Liver (tissue), 3 donors: ENCODE data around the gene RASGRP1.

Experiments
- EGR1 ChIP-seq, 2 donors: IDR thresholded peaks; 2 replicates each; pipeline ENCODE4 v1.6.1; 2016 to 2018; ENCODE audit warnings: antibody characterized with exemption in 2 of 2, low read depth in 2 of 2
- GABPA ChIP-seq, 2 donors: IDR thresholded peaks in 1 of 2; conservative IDR thresholded peaks in 1 of 2; 2 replicates each; pipeline ENCODE4 v1.6.1; 2016; ENCODE audit warnings: antibody characterized with exemption in 2 of 2, mild to moderate bottlenecking in 1 of 2, moderate library complexity in 1 of 2
- NR2F2 ChIP-seq: IDR thresholded peaks from 2 replicates; pipeline ENCODE4 v1.6.1; 2016; ENCODE audit warnings: antibody characterized with exemption
- RAD21 ChIP-seq, 2 donors: IDR thresholded peaks; 2 replicates each; pipeline ENCODE4 v1.6.1; 2016; ENCODE audit warnings: antibody characterized with exemption in 2 of 2, mild to moderate bottlenecking in 2 of 2
- TAF1 ChIP-seq: conservative IDR thresholded peaks from 2 replicates; pipeline ENCODE4 v1.6.1; 2016; ENCODE audit warnings: antibody characterized with exemption, mild to moderate bottlenecking
- TF ChIP-seq, protein P1 (sequence below): fragments of 150-350 bp; IDR thresholded peaks from 2 replicates; pipeline ENCODE4 v1.5.1; 2017; ENCODE audit warnings: improper control_type of control experiment, low read depth, low read length; ENCODE audit not compliant: missing input control
- donor health status: healthy.
- donor health status: healthy.

DNA sequence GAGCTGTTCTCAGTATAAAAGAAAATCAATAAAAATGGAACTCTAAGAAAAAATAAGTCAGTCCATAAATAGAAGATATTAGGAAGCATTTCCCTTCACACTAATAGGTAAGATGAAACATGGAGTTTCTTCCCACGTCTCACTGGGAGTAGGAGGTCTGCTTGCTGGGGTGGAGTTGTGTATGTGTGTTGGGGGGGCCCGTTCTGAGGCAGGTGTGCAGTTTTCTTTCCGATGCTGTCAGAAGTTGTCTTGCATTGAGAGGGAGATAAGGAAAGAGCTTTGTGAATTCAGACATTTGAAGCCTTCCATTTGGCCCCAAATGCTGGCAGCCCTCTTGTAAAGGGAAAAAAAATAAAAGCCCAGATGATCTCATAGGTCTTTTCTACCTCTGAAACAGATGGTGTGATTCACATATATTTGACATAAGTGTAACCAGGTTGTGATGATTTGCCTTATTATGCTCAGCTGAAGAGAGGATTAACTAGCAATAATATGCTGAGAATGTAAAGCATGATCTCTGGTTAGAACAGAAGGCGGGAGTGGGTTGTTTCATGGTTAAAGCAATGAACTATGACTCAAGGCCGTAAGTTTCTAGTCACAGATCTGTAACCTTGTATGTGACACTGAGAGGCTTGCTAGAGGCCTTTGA is 8.8 kb downstream of the RASGRP1 start:
- TF ChIP-seq, protein P1, sequence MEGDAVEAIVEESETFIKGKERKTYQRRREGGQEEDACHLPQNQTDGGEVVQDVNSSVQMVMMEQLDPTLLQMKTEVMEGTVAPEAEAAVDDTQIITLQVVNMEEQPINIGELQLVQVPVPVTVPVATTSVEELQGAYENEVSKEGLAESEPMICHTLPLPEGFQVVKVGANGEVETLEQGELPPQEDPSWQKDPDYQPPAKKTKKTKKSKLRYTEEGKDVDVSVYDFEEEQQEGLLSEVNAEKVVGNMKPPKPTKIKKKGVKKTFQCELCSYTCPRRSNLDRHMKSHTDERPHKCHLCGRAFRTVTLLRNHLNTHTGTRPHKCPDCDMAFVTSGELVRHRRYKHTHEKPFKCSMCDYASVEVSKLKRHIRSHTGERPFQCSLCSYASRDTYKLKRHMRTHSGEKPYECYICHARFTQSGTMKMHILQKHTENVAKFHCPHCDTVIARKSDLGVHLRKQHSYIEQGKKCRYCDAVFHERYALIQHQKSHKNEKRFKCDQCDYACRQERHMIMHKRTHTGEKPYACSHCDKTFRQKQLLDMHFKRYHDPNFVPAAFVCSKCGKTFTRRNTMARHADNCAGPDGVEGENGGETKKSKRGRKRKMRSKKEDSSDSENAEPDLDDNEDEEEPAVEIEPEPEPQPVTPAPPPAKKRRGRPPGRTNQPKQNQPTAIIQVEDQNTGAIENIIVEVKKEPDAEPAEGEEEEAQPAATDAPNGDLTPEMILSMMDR, result no peak
- TF ChIP-seq EGR1 (IDR thresholded peaks at IDR 0.05; ENCODE audit: low read depth in 2 of 2) (no peak), TAF1 (no peak), NR2F2 (no peak), GABPA (IDR thresholded peaks at IDR 0.05 in 1 of 2, conservative IDR thresholded peaks at IDR 0.05 in 1 of 2) (no peak), RAD21 (IDR thresholded peaks at IDR 0.05) (no peak)
